ENCODE data around the gene ADAMTS12.

GRCh38 chr5:33490071-33490665 lies 401.6 kb downstream of the ADAMTS12 start:
- TF ChIP-seq CTCF (conservative IDR thresholded peaks at IDR 0.05; ENCODE audit: low read length) (no peak), EZH2phosphoT487 (IDR thresholded peaks at IDR 0.05; ENCODE audit: borderline replicate concordance, low read depth, low read length) (no peak)

Measured in OCI-LY7 (cell line).